ENCODE results near the gene PITX2.

Gene PITX2

GRCh38 chr4:110636171-110636679 lies 13.3 kb upstream of the PITX2 start:
- no peak for DNase-seq

- DNase-seq = no peak
Observed at GRCh38 chr4:110635163-110635865, 12.4 kb upstream of the PITX2 start.

GRCh38 chr4:110634350-110635162 lies 11.7 kb upstream of the PITX2 start:
- no peak for DNase-seq

GRCh38 chr4:110633358-110634341 lies 10.8 kb upstream of the PITX2 start:
- no peak for DNase-seq

DNA sequence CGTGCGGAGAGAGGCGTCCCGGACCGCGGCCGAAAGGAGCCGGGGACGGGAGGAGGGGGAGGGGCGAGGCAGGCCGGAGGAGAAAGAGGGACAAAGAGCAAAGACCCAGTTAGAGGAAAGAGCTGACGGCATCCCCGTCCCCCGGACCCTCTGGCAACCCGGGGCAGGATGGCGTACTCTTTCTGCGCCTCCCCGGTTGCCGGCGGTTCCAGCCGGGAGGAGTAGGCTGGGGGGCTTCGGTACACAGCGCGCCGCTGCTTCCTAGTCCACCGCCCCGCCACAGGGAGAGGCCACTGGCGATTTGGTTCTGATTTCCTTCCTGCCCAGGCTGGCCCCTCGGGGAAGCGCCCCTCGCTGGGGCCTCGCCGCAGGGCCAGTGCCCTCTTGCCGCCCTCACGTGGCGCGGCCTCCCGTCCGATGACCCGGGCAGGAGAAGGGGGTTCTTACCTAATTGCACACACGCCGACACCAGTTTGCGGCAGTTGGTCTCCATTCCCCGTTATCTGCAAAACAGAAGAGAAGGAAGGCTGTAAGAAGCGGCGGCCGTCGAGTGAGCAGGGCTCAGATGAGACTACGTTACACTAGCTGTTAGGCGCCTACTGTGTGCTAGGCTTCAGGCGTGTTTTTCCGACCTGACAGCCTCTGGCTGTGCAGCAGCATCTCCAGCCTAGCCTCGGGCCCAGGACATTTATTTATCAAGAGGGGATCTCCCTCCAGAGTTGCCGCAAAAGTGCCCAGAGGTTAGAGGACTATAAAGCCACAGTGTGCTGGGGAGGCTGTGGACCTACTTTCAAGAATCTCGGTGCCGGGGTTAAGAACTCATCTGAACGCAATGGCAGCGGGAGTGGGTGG lies 9.9 kb upstream of the PITX2 start:
- no peak for DNase-seq

- DNase-seq = peak; percentile 42 to 50
Observed at GRCh38 chr4:110631584-110632505, 9.0 kb upstream of the PITX2 start.

GRCh38 chr4:110630688-110631402 lies 8.0 kb upstream of the PITX2 start:
- no peak for DNase-seq

DNA sequence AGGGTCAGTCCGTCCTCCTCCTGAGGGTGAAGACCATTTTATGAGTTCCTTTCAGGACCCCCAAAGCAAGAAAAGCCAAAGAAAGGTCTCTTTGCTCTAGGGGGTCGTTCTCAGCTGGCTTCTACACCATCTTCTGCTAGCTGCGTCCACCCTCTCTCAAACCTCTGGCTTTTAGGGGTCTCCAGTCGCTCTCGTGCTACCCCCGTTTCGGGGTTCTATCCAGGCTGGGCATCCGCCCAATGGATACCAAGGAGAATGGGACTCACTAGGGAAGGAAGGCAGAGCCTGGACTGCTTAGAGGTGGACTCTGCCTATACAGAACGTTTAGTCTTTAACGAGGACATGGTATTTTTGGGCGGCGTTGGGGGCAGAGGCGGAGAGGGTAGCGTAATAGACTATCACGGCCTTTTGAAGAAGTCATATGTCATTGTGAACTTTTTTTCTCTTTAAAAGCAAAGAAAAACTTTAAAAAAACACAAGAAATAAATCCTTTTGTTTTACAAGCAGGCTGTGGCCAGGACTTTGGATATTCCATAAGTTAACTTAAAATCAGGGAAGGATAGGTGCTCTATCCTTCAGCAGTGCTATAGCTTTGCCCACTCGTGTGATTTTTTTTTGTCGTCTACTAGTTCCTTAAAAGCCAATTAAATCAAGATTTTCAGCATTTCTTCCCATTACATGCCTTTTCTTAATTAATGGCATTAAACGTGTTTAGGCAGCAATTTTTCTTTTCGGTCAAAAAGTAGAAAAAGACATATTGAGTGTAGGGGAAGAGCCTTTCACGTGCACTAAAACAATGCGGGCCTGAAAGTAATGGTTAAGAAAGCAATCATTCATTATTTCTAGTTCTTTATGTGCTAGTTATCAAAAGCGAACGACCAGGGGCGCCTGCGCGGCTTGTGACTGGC lies 7.2 kb upstream of the PITX2 start:
- no peak for DNase-seq

DNA sequence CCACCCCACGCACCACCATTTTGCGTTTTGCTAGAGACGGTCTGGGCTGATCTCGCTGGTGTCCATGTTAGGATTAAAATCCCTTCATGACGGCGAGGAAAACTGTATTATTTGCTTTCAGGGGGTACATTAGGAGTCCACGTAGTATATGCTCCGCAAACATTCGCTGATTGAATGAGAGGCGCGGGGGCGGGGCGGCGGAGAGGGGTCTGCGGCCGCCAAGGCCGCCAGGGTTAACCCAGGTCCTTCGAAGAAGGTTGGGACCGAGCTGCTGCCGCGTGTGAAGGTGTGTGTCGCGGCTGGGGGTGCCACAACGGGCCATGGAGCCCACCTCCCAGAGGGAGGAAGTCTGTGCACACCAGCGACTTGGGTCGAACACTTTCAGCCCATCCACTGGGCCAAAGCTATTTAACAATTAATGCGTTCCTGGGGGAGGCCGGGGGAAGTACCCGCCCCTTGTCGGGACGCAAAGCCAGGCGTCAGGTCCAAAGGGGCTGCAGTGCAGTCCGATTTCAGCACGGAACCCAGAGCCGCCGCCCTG lies 6.4 kb upstream of the PITX2 start:
- DNase-seq = no peak

DNA sequence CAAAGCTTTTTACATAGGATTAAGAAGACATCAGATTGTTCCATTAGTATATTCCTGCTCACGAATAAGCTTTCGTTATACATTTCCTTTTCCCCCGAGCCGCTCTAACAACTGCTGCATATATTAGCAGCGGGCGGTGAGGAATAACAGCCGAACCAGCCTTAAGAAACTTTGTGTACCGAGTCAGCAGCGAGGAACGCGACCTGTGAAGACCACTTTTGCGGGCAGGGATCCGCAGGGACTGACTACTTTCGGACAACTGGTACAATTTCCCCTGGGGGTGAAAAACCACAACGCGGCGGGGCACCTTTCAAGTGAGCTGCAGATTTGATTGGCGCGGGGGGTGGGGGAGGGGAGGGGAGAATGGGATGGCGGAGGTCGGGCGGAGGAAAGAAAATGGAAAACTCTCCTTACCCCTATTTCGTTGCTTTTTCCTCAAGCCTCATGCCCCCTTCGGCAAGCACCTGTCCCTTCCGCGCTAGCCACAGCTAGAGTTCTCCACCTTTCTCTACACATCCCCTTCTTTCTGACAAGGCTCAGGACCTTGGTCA lies 5.9 kb upstream of the PITX2 start:
- DNase-seq = no peak

DNA sequence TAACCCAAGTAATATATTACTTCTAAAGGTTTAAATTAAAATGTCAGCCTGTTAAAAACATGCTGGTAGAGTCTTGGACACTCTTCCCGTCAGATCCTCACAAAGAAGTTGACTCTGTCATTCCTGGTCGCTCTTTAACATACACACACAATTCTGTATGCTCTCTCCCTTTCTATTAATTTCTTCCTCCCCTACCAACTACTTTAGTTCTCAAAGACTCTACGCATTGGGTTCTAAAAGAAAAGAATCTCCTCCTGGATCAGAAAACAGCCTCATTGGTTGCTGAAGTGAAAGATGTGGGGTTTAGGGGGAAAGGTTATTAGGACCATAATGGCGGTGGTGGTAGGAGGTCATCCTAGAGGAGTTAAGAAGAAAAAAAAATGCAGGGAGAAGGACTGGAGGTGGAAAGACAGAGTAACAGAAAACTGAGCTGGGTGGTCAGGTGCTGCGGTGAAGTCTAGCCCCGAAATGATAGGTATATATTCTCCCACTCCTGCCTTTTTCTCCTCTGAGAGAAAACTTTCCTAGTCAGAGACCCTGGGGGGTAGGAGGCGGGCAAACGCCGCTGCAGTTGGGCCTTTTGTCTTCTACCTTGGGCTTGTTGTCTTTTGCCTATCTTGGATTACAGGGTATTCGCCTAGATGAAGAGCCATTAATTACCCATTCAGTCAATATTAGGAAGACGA lies 5.2 kb upstream of the PITX2 start:
- DNase-seq = no peak

DNA sequence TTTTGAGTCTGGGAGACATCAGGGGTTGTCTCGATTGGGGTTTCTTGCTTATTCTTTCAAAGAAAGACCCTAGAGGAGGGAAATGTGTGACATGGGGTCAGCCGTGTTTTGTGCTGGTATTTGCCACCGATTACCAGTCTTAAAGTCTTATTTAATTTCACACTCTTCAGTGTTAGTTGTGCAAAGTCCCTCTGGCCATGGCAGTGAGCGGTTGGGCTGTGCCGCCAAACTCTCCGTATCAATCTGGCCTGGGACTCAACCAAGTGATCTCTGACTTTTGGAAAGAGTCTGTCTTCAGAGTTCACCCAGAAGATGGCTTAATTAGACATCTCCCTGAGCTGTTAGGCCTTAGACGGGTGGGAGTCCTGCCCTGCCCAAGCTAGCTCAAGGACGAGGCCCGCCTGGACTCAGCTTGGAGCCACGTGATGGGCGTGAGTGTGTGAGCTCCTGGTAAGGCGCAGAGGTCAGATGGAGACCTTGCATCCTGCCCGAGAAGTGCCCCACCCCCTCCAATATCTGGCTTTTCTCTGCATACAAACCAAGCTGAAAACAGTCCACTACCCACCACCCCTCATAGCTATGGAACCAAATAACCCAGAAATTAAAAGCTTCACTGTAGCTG lies 3.8 kb upstream of the PITX2 start:
- no peak for DNase-seq

DNA sequence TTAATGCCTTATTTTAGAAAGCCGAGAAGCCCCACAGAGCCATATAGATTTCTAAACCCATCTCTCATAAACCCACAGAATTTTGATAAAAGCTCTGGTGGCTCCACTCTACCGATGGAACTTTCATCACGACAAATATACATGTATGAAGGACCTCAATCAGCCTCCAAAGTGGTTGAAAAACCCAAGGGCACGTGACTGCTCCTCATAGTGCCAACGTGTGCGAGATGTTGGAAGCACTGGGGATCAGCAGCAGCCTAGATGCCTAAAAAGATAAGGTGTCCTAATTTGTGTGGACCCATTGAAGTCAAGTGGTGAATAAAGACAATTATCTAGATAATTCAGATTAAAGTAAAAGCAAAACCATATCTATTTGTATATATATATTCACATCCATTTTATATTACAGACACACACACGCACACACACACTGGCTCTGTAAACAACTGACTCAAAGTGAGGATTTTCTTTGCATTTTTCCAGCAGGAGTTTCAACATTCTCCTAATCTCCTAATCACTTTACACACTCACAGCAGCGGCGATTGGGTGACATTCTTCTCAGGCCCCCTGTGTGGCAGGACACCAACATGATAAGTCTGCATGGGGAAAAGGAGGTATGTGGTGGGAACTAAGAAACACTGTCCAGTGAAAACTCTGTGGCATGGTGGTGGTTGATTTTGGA lies 2.8 kb upstream of the PITX2 start:
- no peak for DNase-seq

DNA sequence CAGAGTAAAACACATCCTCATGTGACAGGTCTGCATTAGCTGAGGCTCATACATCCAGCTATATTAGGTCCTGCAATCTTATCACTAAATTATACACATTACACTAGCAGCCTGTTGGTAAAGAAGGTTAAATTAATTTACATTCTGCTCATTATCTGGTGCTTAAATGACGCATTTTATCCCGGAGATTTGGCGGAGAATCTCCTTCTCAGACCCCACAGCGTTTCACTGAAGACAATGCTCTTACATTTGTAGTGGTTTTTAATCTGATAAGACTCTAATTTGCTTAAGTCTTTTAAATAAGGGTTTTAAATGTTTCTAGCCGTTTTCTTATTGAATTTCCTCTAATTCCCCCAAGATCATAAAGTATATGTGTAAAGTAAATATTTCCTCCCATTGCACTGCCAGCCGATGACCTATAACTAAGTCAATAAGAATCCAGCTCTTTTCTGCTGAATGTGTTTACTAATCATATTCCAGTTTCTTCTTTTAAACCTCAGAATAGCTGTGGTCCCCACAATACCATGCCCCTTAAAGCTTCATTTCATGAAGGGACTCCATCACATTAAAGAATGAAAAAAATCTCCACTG lies 2.1 kb upstream of the PITX2 start:
- no peak for DNase-seq

DNA sequence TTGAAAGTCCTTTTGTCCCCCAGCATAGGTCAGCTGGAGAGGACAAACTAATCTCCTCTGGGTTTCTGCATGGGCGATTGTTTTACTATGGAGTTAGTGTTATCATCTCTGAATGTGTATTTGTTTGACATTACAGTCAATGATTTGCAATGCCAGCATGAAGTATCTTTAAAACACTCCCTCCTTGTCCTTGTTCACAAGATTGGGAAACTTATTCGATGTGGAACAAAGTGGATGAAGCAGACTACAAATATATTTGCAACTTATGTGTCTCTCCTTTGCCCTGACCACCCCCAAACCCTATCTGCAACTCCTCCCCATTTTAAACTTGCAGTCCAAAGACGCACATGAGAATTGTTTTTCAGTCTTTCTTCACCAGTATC lies 1.5 kb upstream of the PITX2 start:
- no peak for DNase-seq

- DNase-seq = no peak
Observed at GRCh38 chr4:110623718-110624397, 981 bp upstream of the PITX2 start.

Measured in hippocampal formation (tissue), 2 donors.